ENCODE results near the gene PCDH9.
A peak's percentile ranks its signal among the peaks of the same experiment; 100 is the strongest.

PCDH9 gene

GRCh38 chr13:67143544-67144115, 86.5 kb downstream of the PCDH9 start:
- H3K9me3 ChIP-seq (replicated peaks in 1 of 2; ENCODE audit: control insufficient read depth in 2 of 2, insufficient read depth in 1 of 2, low read depth in 1 of 2, low read length in 2 of 2): no peaks in the 10 kb centered on the region
- H3K36me3 ChIP-seq (replicated peaks in 1 of 2; ENCODE audit: control insufficient read depth in 2 of 2, insufficient read depth in 2 of 2, low read length in 2 of 2): no peaks in the 10 kb centered on the region
- H3K4me2 ChIP-seq (ENCODE audit: insufficient read depth, low read length, poor library complexity, severe bottlenecking): no peak overlapping the region
- no peaks in the 10 kb centered on the region for H3K79me1 ChIP-seq (ENCODE audit: low read depth, low read length)
- H3K27ac ChIP-seq (replicated peaks; ENCODE audit: low read length): no peak overlapping the region
- no CpG with 5 or more reads among the region's 4 CpGs for WGBS, 2 donors (ENCODE audit: extremely low coverage in 2 of 2, insufficient read length in 2 of 2, insufficient replicate concordance in 1 of 2)
- no peak overlapping the region for H4K91ac ChIP-seq (ENCODE audit: low read depth, low read length, poor library complexity)
- H3K23ac ChIP-seq (ENCODE audit: low read depth, low read length, poor library complexity): no peak overlapping the region
- H3K4ac ChIP-seq (ENCODE audit: low read length): no peak overlapping the region
- H3K27me3 ChIP-seq (ENCODE audit: control insufficient read depth in 3 of 3, insufficient read depth in 3 of 3, low read depth in 1 of 3, low read length in 3 of 3): no peaks in the 10 kb centered on the region
- H2BK15ac ChIP-seq (ENCODE audit: low read length): no peak overlapping the region
- no peak for DNase-seq (ENCODE audit: low spot score)
- no peak overlapping the region for H2BK120ac ChIP-seq (ENCODE audit: low read depth, low read length)
- no peak overlapping the region for H3K9ac ChIP-seq (ENCODE audit: low read depth, low read length, poor library complexity)
- no peak overlapping the region for H4K8ac ChIP-seq (ENCODE audit: low read depth, low read length)
- H2BK12ac ChIP-seq (ENCODE audit: low read length): no peak overlapping the region
- peak overlapping the region; percentile 65 for H2AFZ ChIP-seq (ENCODE audit: low read length)
- no peak overlapping the region for H3K4me3 ChIP-seq (ENCODE audit: low read length in 2 of 2)
- no peak overlapping the region for H2BK5ac ChIP-seq (ENCODE audit: low read length)
- no peak overlapping the region for H3K14ac ChIP-seq (ENCODE audit: low read length)
- no peak overlapping the region for H2AK5ac ChIP-seq (ENCODE audit: low read depth, low read length)
- H3K18ac ChIP-seq (ENCODE audit: low read length): no peak overlapping the region
- peaks cover 2 to 24% of the 10 kb centered on the region in 2 donors for H3K4me1 ChIP-seq (ENCODE audit: control insufficient read depth in 2 of 2, insufficient read depth in 1 of 2, low read depth in 1 of 2, low read length in 2 of 2)

- no peak overlapping the region for H2BK120ac ChIP-seq (ENCODE audit: low read depth, low read length)
- no peak overlapping the region for H3K4ac ChIP-seq (ENCODE audit: low read length)
- no peak overlapping the region for H2AFZ ChIP-seq (ENCODE audit: low read length)
- no peak overlapping the region for H4K91ac ChIP-seq (ENCODE audit: low read depth, low read length, poor library complexity)
- WGBS, 2 donors (ENCODE audit: extremely low coverage in 2 of 2, insufficient read length in 2 of 2, insufficient replicate concordance in 1 of 2): no CpG with 5 or more reads among the region's 2 CpGs
- H3K4me2 ChIP-seq (ENCODE audit: insufficient read depth, low read length, poor library complexity, severe bottlenecking): no peak overlapping the region
- no peak overlapping the region for H3K4me3 ChIP-seq (ENCODE audit: low read length in 2 of 2)
- no peak overlapping the region for H2AK5ac ChIP-seq (ENCODE audit: low read depth, low read length)
- H2BK15ac ChIP-seq (ENCODE audit: low read length): no peak overlapping the region
- no peak overlapping the region for H3K27ac ChIP-seq (replicated peaks; ENCODE audit: low read length)
- no peak overlapping the region for H2BK12ac ChIP-seq (ENCODE audit: low read length)
- H3K79me1 ChIP-seq (ENCODE audit: low read depth, low read length): no peaks in the 10 kb centered on the region
- H3K23ac ChIP-seq (ENCODE audit: low read depth, low read length, poor library complexity): no peak overlapping the region
- H3K9ac ChIP-seq (ENCODE audit: low read depth, low read length, poor library complexity): no peak overlapping the region
- H2BK5ac ChIP-seq (ENCODE audit: low read length): no peak overlapping the region
- no peaks in the 10 kb centered on the region for H3K27me3 ChIP-seq (ENCODE audit: control insufficient read depth in 3 of 3, insufficient read depth in 3 of 3, low read depth in 1 of 3, low read length in 3 of 3)
- peaks cover 2 to 17% of the 10 kb centered on the region in 2 donors for H3K4me1 ChIP-seq (ENCODE audit: control insufficient read depth in 2 of 2, insufficient read depth in 1 of 2, low read depth in 1 of 2, low read length in 2 of 2)
- H4K8ac ChIP-seq (ENCODE audit: low read depth, low read length): no peak overlapping the region
- no peak overlapping the region for H3K18ac ChIP-seq (ENCODE audit: low read length)
- DNase-seq (ENCODE audit: low spot score): no peak
- H3K14ac ChIP-seq (ENCODE audit: low read length): no peak overlapping the region
- no peaks in the 10 kb centered on the region for H3K9me3 ChIP-seq (replicated peaks in 1 of 2; ENCODE audit: control insufficient read depth in 2 of 2, insufficient read depth in 1 of 2, low read depth in 1 of 2, low read length in 2 of 2)
- no peaks in the 10 kb centered on the region for H3K36me3 ChIP-seq (replicated peaks in 1 of 2; ENCODE audit: control insufficient read depth in 2 of 2, insufficient read depth in 2 of 2, low read length in 2 of 2)
Measured at GRCh38 chr13:67140006-67140405, 90.1 kb downstream of the PCDH9 start.

GRCh38 chr13:67139551-67139950, 90.6 kb downstream of the PCDH9 start:
- Histone ChIP-seq H3K9ac (ENCODE audit: low read depth, low read length, poor library complexity) (no peak overlapping the region), H3K23ac (ENCODE audit: low read depth, low read length, poor library complexity) (no peak overlapping the region), H2AK5ac (ENCODE audit: low read depth, low read length) (no peak overlapping the region), H3K27ac (replicated peaks; ENCODE audit: low read length) (no peak overlapping the region), H3K4me1 (ENCODE audit: control insufficient read depth in 2 of 2, insufficient read depth in 1 of 2, low read depth in 1 of 2, low read length in 2 of 2) (peaks cover 2 to 17% of the 10 kb centered on the region in 2 donors), H4K8ac (ENCODE audit: low read depth, low read length) (no peak overlapping the region), H2BK12ac (ENCODE audit: low read length) (no peak overlapping the region), H3K27me3 (ENCODE audit: control insufficient read depth in 3 of 3, insufficient read depth in 3 of 3, low read depth in 1 of 3, low read length in 3 of 3) (no peaks in the 10 kb centered on the region), H2BK15ac (ENCODE audit: low read length) (no peak overlapping the region), H2AFZ (ENCODE audit: low read length) (no peak overlapping the region), H3K4me2 (ENCODE audit: insufficient read depth, low read length, poor library complexity, severe bottlenecking) (no peak overlapping the region), H3K4ac (ENCODE audit: low read length) (no peak overlapping the region), H3K14ac (ENCODE audit: low read length) (no peak overlapping the region), H3K18ac (ENCODE audit: low read length) (no peak overlapping the region), H4K91ac (ENCODE audit: low read depth, low read length, poor library complexity) (no peak overlapping the region), H3K9me3 (replicated peaks in 1 of 2; ENCODE audit: control insufficient read depth in 2 of 2, insufficient read depth in 1 of 2, low read depth in 1 of 2, low read length in 2 of 2) (no peaks in the 10 kb centered on the region), H2BK5ac (ENCODE audit: low read length) (no peak overlapping the region), H3K36me3 (replicated peaks in 1 of 2; ENCODE audit: control insufficient read depth in 2 of 2, insufficient read depth in 2 of 2, low read length in 2 of 2) (no peaks in the 10 kb centered on the region), H3K4me3 (ENCODE audit: low read length in 2 of 2) (no peak overlapping the region), H2BK120ac (ENCODE audit: low read depth, low read length) (no peak overlapping the region), H3K79me1 (ENCODE audit: low read depth, low read length) (no peaks in the 10 kb centered on the region)
- DNase-seq (ENCODE audit: low spot score): no peak
- WGBS, 2 donors (ENCODE audit: extremely low coverage in 2 of 2, insufficient read length in 2 of 2, insufficient replicate concordance in 1 of 2): no CpG with 5 or more reads among the region's 4 CpGs

- WGBS, 2 donors (ENCODE audit: extremely low coverage in 2 of 2, insufficient read length in 2 of 2, insufficient replicate concordance in 1 of 2): no CpG with 5 or more reads among the region's 4 CpGs
- Histone ChIP-seq H2AFZ (ENCODE audit: low read length) (no peak overlapping the region), H3K4ac (ENCODE audit: low read length) (no peak overlapping the region)
Measured at GRCh38 chr13:67138970-67139369, 91.2 kb downstream of the PCDH9 start.

More at GRCh38 chr13:67138970-67139369, 91.2 kb downstream of the PCDH9 start:
- Histone ChIP-seq H2BK5ac (ENCODE audit: low read length) (no peak overlapping the region), H2BK15ac (ENCODE audit: low read length) (no peak overlapping the region), H4K8ac (ENCODE audit: low read depth, low read length) (no peak overlapping the region), H3K79me1 (ENCODE audit: low read depth, low read length) (no peaks in the 10 kb centered on the region), H4K91ac (ENCODE audit: low read depth, low read length, poor library complexity) (no peak overlapping the region), H3K9me3 (replicated peaks in 1 of 2; ENCODE audit: control insufficient read depth in 2 of 2, insufficient read depth in 1 of 2, low read depth in 1 of 2, low read length in 2 of 2) (no peaks in the 10 kb centered on the region), H2BK12ac (ENCODE audit: low read length) (no peak overlapping the region), H3K4me3 (ENCODE audit: low read length in 2 of 2) (no peak overlapping the region), H3K27me3 (ENCODE audit: control insufficient read depth in 3 of 3, insufficient read depth in 3 of 3, low read depth in 1 of 3, low read length in 3 of 3) (no peaks in the 10 kb centered on the region), H3K36me3 (replicated peaks in 1 of 2; ENCODE audit: control insufficient read depth in 2 of 2, insufficient read depth in 2 of 2, low read length in 2 of 2) (no peaks in the 10 kb centered on the region), H2BK120ac (ENCODE audit: low read depth, low read length) (no peak overlapping the region), H3K14ac (ENCODE audit: low read length) (no peak overlapping the region), H3K18ac (ENCODE audit: low read length) (no peak overlapping the region), H3K4me2 (ENCODE audit: insufficient read depth, low read length, poor library complexity, severe bottlenecking) (no peak overlapping the region), H3K23ac (ENCODE audit: low read depth, low read length, poor library complexity) (no peak overlapping the region), H2AK5ac (ENCODE audit: low read depth, low read length) (no peak overlapping the region), H3K27ac (replicated peaks; ENCODE audit: low read length) (no peak overlapping the region), H3K4me1 (ENCODE audit: control insufficient read depth in 2 of 2, insufficient read depth in 1 of 2, low read depth in 1 of 2, low read length in 2 of 2) (peaks cover 2 to 20% of the 10 kb centered on the region in 2 donors), H3K9ac (ENCODE audit: low read depth, low read length, poor library complexity) (no peak overlapping the region)
- DNase-seq (ENCODE audit: low spot score): no peak

Data from neuronal stem cell (in vitro differentiated cells).